ENCODE measurements around the gene OFD1.
"Not testable (repeated sequence)": the region's sequence is repeated elsewhere in the genome, so short reads cannot be mapped to it uniquely, and the experiment has no call there.

Gene OFD1

GRCh38 chrX:13703589-13703988 lies 31.0 kb upstream of the OFD1 start:
- no peak for DNase-seq

- no peak for DNase-seq
Measured at GRCh38 chrX:13711141-13711540, 23.4 kb upstream of the OFD1 start.

GRCh38 chrX:13716455-13716854 lies 18.1 kb upstream of the OFD1 start:
- no peak for DNase-seq

GRCh38 chrX:13716905-13717304 lies 17.6 kb upstream of the OFD1 start:
- no peak for DNase-seq

- peak; percentile 3 for DNase-seq
Measured at GRCh38 chrX:13717700-13718472, 16.7 kb upstream of the OFD1 start.

GRCh38 chrX:13719192-13719856 lies 15.2 kb upstream of the OFD1 start:
- no peak for DNase-seq

- peak; percentile 24 for DNase-seq
Measured at GRCh38 chrX:13721371-13721770, 13.2 kb upstream of the OFD1 start.

- peak; percentile 47 for DNase-seq
Measured at GRCh38 chrX:13721819-13722519, 12.6 kb upstream of the OFD1 start.

- DNase-seq: not testable (repeated sequence)
Measured at GRCh38 chrX:13724878-13725277, 9.7 kb upstream of the OFD1 start.

GRCh38 chrX:13726583-13726982 lies 8.0 kb upstream of the OFD1 start:
- DNase-seq: not testable (repeated sequence)

GRCh38 chrX:13730523-13730922 lies 4.0 kb upstream of the OFD1 start:
- not testable (repeated sequence) for DNase-seq

- DNase-seq: no peak
Measured at GRCh38 chrX:13732246-13733067, 2.1 kb upstream of the OFD1 start.

GRCh38 chrX:13733506-13733905 lies 1.0 kb upstream of the OFD1 start:
- DNase-seq: no peak

- DNase-seq: no peak
Measured at GRCh38 chrX:13741695-13742094, 7.1 kb downstream of the OFD1 start.

- no peak for DNase-seq
Measured at GRCh38 chrX:13742397-13743176, 8.0 kb downstream of the OFD1 start.

GRCh38 chrX:13747836-13748235 lies 13.3 kb downstream of the OFD1 start:
- DNase-seq: peak; percentile 57

GRCh38 chrX:13748486-13748885 lies 13.9 kb downstream of the OFD1 start:
- no peak for DNase-seq

- peak; percentile 24 for DNase-seq
Measured at GRCh38 chrX:13750204-13750603, 15.7 kb downstream of the OFD1 start.

GRCh38 chrX:13750812-13751211 lies 16.3 kb downstream of the OFD1 start:
- DNase-seq: no peak

- DNase-seq: no peak
Measured at GRCh38 chrX:13752141-13752540, 17.6 kb downstream of the OFD1 start.

GRCh38 chrX:13752646-13753045 lies 18.1 kb downstream of the OFD1 start:
- no peak for DNase-seq

GRCh38 chrX:13754765-13755164 lies 20.2 kb downstream of the OFD1 start:
- DNase-seq: no peak

Data from HCEC 1CT (cell line).